K562 (cell line): ENCODE data around the gene TMEM144.

Source experiments
- BMI1 ChIP-seq: fragments of 150-350 bp; IDR thresholded peaks from 2 replicates; pipeline ENCODE4 v1.6.1; 2014; ENCODE audit warnings: low read length
- EP300 ChIP-seq: IDR thresholded peaks from 2 replicates; pipeline ENCODE4 v1.6.1; 2012; ENCODE audit warnings: low read length, improper control_type of control experiment
- ETV6 ChIP-seq, 3 experiments: fragments of 150-350 bp in 1 of 3; sonication (generic) in 1 of 3; formaldehyde crosslinking in 1 of 3; IDR thresholded peaks; 2 replicates each; pipeline versions ENCODE4 v1.6.1 to v1.8.0; 2014 to 2022; ENCODE audit warnings: borderline replicate concordance in 2 of 3, low read depth in 2 of 3, antibody characterized with exemption in 1 of 3, low read length in 1 of 3, mild to moderate bottlenecking in 1 of 3, missing genetic modification reagents in 1 of 3
- GABPB1 ChIP-seq: sonication (generic); formaldehyde crosslinking; IDR thresholded peaks from 2 replicates; pipeline ENCODE4 v1.8.0; 2022; ENCODE audit warnings: mild to moderate bottlenecking, missing genetic modification reagents
- MAZ ChIP-seq, 2 experiments: fragments of 450-650 bp in 1 of 2; sonication (generic) in 1 of 2; formaldehyde crosslinking; IDR thresholded peaks in 1 of 2; conservative IDR thresholded peaks in 1 of 2; 2 replicates each; pipeline versions ENCODE4 v1.4.0 to v1.5.0; 2020; ENCODE audit warnings: mild to moderate bottlenecking in 1 of 2, missing genetic modification reagents in 1 of 2
- NR4A1 ChIP-seq, 2 experiments: fragments of 250-450 bp in 1 of 2; fragments of 450-650 bp in 1 of 2; sonication (Bioruptor Pico) in 1 of 2; IDR thresholded peaks; 2 replicates each; pipeline versions ENCODE4 v1.4.0 to v1.6.1; 2016 to 2020; ENCODE audit warnings: mild to moderate bottlenecking in 2 of 2, missing compliant biosample characterization in 1 of 2, missing genetic modification characterization in 1 of 2, moderate library complexity in 1 of 2
- RBM14 ChIP-seq: fragments of 200-400 bp; formaldehyde crosslinking; IDR thresholded peaks from 2 replicates; pipeline ENCODE4 v1.6.1; 2018; ENCODE audit warnings: low read depth, mild to moderate bottlenecking, low read length, moderate library complexity, borderline replicate concordance; ENCODE audit not compliant: insufficient read depth
- RCOR1 ChIP-seq, 2 experiments: IDR thresholded peaks; 2 replicates each; pipeline ENCODE4 v1.6.1; 2012; ENCODE audit warnings: low read depth in 2 of 2, low read length in 2 of 2, borderline replicate concordance in 1 of 2, improper control_type of control experiment in 1 of 2
- SREBF2 ChIP-seq: sonication (generic); formaldehyde crosslinking; IDR thresholded peaks from 2 replicates; pipeline ENCODE4 v1.4.0; 2020; ENCODE audit warnings: mild to moderate bottlenecking, missing genetic modification reagents
- ZNF124 ChIP-seq: sonication (generic); formaldehyde crosslinking; IDR thresholded peaks from 2 replicates; pipeline ENCODE4 v1.8.1; 2022; ENCODE audit warnings: missing genetic modification reagents
- ZNF24 ChIP-seq: fragments of 450-650 bp; IDR thresholded peaks from 2 replicates; pipeline ENCODE4 v1.6.1; 2016
- TF ChIP-seq, protein P1 (sequence below), 3 experiments: IDR thresholded peaks in 2 of 3; conservative IDR thresholded peaks in 1 of 3; 2 replicates each; pipeline ENCODE4 v1.5.1; 2011 to 2012; ENCODE audit warnings: low read length in 3 of 3, mild to moderate bottlenecking in 3 of 3, control low read depth in 2 of 3, improper control_type of control experiment in 1 of 3, inconsistent platforms in 1 of 3, low read depth in 1 of 3, mixed read lengths in 1 of 3, moderate library complexity in 1 of 3; ENCODE audit not compliant: insufficient read depth in 2 of 3
- TF ChIP-seq, protein P2 (sequence below): sonication (generic); formaldehyde crosslinking; IDR thresholded peaks from 2 replicates; pipeline ENCODE4 v1.9.0; 2022; ENCODE audit warnings: mild to moderate bottlenecking, missing genetic modification reagents
- TF ChIP-seq, protein P3 (sequence below): fragments of 450-650 bp; IDR thresholded peaks from 2 replicates; pipeline ENCODE4 v1.6.1; 2016; ENCODE audit warnings: missing biosample characterization, missing genetic modification characterization

DNA sequence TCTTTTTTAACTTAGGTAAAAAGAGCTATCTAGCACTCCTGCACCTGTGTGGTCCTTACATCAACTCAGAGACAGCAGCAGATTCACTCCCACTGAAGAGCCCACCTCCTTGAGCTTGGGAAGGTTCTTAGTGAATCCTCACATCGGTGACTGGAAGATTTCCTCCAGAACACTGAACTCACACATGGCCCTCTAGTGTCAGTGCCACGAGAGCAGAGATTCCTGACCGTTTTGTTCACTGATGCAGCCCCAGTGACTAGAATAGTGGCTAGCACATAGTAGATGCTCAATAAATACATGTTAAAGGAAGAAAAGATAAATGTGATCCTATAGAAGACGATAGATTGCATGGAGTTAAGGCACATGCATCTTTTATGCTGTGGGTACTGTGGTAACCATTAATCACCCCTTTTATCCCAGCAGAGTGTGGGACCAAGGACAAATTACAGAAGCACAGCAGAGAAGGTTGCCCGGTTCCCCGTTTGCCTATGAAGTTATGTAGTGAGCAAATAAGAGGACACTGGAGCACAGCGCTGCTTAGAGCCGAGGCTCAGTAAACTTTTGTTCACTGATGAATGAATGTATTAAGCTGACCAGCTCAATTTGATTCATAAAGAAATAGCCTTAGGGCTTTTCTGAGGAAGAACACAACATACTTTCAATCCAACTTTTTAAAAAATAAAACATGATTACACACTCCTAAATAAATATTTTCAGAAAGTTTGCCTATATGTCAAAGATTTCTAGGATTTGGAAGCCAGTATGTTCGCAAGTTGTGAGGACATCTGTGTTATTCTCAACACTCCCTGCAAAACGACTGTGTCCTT is 46.1 kb upstream of the TMEM144 start:
- TF ChIP-seq, protein P1, sequence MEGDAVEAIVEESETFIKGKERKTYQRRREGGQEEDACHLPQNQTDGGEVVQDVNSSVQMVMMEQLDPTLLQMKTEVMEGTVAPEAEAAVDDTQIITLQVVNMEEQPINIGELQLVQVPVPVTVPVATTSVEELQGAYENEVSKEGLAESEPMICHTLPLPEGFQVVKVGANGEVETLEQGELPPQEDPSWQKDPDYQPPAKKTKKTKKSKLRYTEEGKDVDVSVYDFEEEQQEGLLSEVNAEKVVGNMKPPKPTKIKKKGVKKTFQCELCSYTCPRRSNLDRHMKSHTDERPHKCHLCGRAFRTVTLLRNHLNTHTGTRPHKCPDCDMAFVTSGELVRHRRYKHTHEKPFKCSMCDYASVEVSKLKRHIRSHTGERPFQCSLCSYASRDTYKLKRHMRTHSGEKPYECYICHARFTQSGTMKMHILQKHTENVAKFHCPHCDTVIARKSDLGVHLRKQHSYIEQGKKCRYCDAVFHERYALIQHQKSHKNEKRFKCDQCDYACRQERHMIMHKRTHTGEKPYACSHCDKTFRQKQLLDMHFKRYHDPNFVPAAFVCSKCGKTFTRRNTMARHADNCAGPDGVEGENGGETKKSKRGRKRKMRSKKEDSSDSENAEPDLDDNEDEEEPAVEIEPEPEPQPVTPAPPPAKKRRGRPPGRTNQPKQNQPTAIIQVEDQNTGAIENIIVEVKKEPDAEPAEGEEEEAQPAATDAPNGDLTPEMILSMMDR (IDR thresholded peaks at IDR 0.05 in 2 of 3, conservative IDR thresholded peaks at IDR 0.05 in 1 of 3; ENCODE audit: insufficient read depth in 2 of 3, low read depth in 1 of 3, low read length in 3 of 3), result no peak
- no peak for TF ChIP-seq ETV6 (IDR thresholded peaks at IDR 0.05; ENCODE audit: borderline replicate concordance in 1 of 2, low read depth in 2 of 2, low read length in 1 of 2)
- no peak for TF ChIP-seq ETV6 (CRISPR knock-in tag; IDR thresholded peaks at IDR 0.05; ENCODE audit: borderline replicate concordance)
- no peak for TF ChIP-seq RBM14
- TF ChIP-seq NR4A1 (CRISPR knock-in tag; IDR thresholded peaks at IDR 0.05), result no peak
- no peak for TF ChIP-seq NR4A1 (tag; IDR thresholded peaks at IDR 0.05)
- TF ChIP-seq, protein P2, sequence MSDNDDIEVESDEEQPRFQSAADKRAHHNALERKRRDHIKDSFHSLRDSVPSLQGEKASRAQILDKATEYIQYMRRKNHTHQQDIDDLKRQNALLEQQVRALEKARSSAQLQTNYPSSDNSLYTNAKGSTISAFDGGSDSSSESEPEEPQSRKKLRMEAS (CRISPR knock-in tag), result no peak
- no peak for TF ChIP-seq EP300
- TF ChIP-seq BMI1, result no peak
- TF ChIP-seq MAZ (CRISPR knock-in tag; conservative IDR thresholded peaks at IDR 0.05 in 1 of 2, IDR thresholded peaks at IDR 0.05 in 1 of 2), result no peak
- TF ChIP-seq SREBF2, result no peak
- TF ChIP-seq GABPB1 (CRISPR knock-in tag), result no peak
- TF ChIP-seq ZNF124 (CRISPR knock-in tag), result no peak
- TF ChIP-seq, protein P3, sequence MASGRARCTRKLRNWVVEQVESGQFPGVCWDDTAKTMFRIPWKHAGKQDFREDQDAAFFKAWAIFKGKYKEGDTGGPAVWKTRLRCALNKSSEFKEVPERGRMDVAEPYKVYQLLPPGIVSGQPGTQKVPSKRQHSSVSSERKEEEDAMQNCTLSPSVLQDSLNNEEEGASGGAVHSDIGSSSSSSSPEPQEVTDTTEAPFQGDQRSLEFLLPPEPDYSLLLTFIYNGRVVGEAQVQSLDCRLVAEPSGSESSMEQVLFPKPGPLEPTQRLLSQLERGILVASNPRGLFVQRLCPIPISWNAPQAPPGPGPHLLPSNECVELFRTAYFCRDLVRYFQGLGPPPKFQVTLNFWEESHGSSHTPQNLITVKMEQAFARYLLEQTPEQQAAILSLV (tag), result no peak
- TF ChIP-seq ZNF24, result no peak
- TF ChIP-seq RCOR1 (IDR thresholded peaks at IDR 0.05; ENCODE audit: borderline replicate concordance in 1 of 2, low read depth in 2 of 2, low read length in 2 of 2), result no peak
